ENCODE measurements around the gene PLEKHA6.

DNA sequence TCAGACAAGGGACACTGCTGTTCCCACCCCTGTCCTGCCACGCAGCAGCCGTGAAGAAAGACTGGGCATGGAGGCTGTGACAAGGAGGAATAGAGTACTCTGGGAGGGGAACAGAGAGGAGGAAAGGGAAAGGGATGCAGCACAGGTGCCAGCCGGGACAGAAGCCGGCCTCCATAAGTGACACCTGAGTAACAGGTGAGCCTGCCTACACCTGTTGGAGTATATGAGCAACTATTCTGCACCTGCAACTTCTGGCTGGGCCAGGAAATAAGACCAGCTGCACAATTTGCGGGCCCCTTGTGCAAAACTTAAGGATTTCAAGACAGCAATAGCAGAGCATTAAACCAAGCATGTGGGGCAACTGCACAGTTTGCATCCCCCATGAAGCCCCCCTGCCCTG lies 73.4 kb downstream of the PLEKHA6 start:
- TF ChIP-seq, protein P1, sequence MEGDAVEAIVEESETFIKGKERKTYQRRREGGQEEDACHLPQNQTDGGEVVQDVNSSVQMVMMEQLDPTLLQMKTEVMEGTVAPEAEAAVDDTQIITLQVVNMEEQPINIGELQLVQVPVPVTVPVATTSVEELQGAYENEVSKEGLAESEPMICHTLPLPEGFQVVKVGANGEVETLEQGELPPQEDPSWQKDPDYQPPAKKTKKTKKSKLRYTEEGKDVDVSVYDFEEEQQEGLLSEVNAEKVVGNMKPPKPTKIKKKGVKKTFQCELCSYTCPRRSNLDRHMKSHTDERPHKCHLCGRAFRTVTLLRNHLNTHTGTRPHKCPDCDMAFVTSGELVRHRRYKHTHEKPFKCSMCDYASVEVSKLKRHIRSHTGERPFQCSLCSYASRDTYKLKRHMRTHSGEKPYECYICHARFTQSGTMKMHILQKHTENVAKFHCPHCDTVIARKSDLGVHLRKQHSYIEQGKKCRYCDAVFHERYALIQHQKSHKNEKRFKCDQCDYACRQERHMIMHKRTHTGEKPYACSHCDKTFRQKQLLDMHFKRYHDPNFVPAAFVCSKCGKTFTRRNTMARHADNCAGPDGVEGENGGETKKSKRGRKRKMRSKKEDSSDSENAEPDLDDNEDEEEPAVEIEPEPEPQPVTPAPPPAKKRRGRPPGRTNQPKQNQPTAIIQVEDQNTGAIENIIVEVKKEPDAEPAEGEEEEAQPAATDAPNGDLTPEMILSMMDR (conservative IDR thresholded peaks at IDR 0.05) = no peak
- TF ChIP-seq ZFX (IDR thresholded peaks at IDR 0.05) = no peak
